Pancreas (tissue), 10 donors: ENCODE results near the gene DYNC2H1. TPM values are rescaled to one million over a fixed set of nuclear protein-coding genes. Genes with fewer than 3 reads are reported as not detected.

Source experiments
- ATAC-seq, 4 donors: fragments of 200-7000 bp; cut with Tn5 transposase; one replicate each; pipeline versions ENCODE4 v1.8.0 to v1.9.1; 2020; ENCODE audit warnings: mild to moderate bottlenecking in 4 of 4, moderate library complexity in 4 of 4
- DNase-seq, 6 donors: peaks; one replicate each; pipeline ENCODE4 v3.0.0-alpha.2; 2020
- FAIRE-seq: peaks from 2 replicates; lab custom pipeline; 2012; peaks lifted over from hg19 to GRCh38; lab: Jason Lieb, UNC
- H3K27ac ChIP-seq, 4 donors: fragments of 200-600 bp; sonication (generic); 1 replicate in 3 of 4; 2 replicates in 1 of 4; pipeline versions ENCODE4 v1.5.0 to v1.8.0; 2020
- H3K27me3 ChIP-seq, 4 donors: fragments of 200-600 bp; one replicate each; pipeline ENCODE4 v1.8.0; 2021
- H3K36me3 ChIP-seq, 3 donors: fragments of 200-600 bp; sonication (generic) in 1 of 3; one replicate each; pipeline versions ENCODE4 v1.5.0 to v1.8.0; 2020 to 2021
- H3K4me1 ChIP-seq, 3 donors: fragments of 200-600 bp; one replicate each; pipeline ENCODE4 v1.8.0; 2021
- H3K4me3 ChIP-seq, 4 donors: fragments of 200-600 bp; sonication (generic) in 2 of 4; one replicate each; pipeline versions ENCODE4 v1.5.0 to v1.8.0; 2020 to 2021
- H3K9me3 ChIP-seq, 4 donors: fragments of 200-600 bp; one replicate each; pipeline ENCODE4 v1.8.0; 2021
- CTCF ChIP-seq, 4 donors: fragments of 200-600 bp; sonication (generic) in 3 of 4; IDR thresholded peaks; one replicate each; pipeline versions ENCODE4 v1.5.0 to v1.8.0; 2021; ENCODE audit warnings: antibody characterized with exemption in 4 of 4
- WGBS, 2 donors: extraction: QIAGEN DNeasy Blood & Tissue Kit; methylation state at CpG; one replicate each; pipeline ENCODE4 v1.1.7; 2013; 5-methylcytosine and 5-hydroxymethylcytosine counted together
- intact Hi-C, 3 donors: fragments of 100-400 bp; cut with DNase I; formaldehyde crosslinking; loops; one replicate each; pipeline versions ENCODE4 v1.11.1 to v1.14.2; 2022
- polyA plus RNA-seq, 2 donors: library from polyadenylated mRNA; stranded (reverse); fragments of 200-250 nt; gene quantifications; one replicate each; pipeline ENCODE4 v1.2.3, GENCODE V29; 2013
- total RNA-seq, 6 donors: library from RNA; stranded (reverse); fragmentation: NEBNext Ultra II Directional in 4 of 6; extraction: Animal tissue kit (Norgen Biotek cat#: 25700) in 4 of 6; gene quantifications; one replicate each; pipeline versions ENCODE4 v1.2.1 to v1.2.4, GENCODE V29; 2021 to 2023
- donor health status: healthy with polysubstance abuse.
- donor health status: DM: no; HTN: no; CAD: no; lungs with moderate emphysema.
- donor health status: DM: no; HTN: no; CAD: no.
- donor health status: control.
- donor health status: control.
- donor health status: Bipolar disorder and iron deficiency.
- donor health status: DM: yes; HTN: yes; CAD: no.
- donor health status: DM: no; HTN: no; CAD: no.
- donor health status: DM: no; HTN: no; CAD: no.
- donor health status: DM: yes; HTN: yes; CAD: no.

DYNC2H1 gene
- total and polyA plus RNA-seq, 8 donors, result 6.6 to 15.2 (median 8.4) TPM

GRCh38 chr11:103491777-103492176, 382.6 kb downstream of the DYNC2H1 start:
- TF ChIP-seq CTCF (IDR thresholded peaks at IDR 0.05), result no peak
- Histone ChIP-seq H3K27me3 (no peaks in the 10 kb centered on the region), H3K36me3 (no peaks in the 10 kb centered on the region), H3K4me3 (no peak overlapping the region), H3K9me3 (no peaks in the 10 kb centered on the region), H3K27ac (no peak overlapping the region), H3K4me1 (no peaks in the 10 kb centered on the region)
- FAIRE-seq, result no peak
- WGBS, 2 donors, result 56 to 58% methylated on average over 2 of the region's 2 CpGs
- intact Hi-C loops, result no loop called here
- no peak for ATAC-seq
- DNase-seq, result no peak

- TF ChIP-seq CTCF (IDR thresholded peaks at IDR 0.05), result no peak
- Histone ChIP-seq H3K36me3 (no peaks in the 10 kb centered on the region), H3K4me3 (no peak overlapping the region), H3K27ac (no peak overlapping the region), H3K27me3 (no peaks in the 10 kb centered on the region), H3K4me1 (no peaks in the 10 kb centered on the region), H3K9me3 (no peaks in the 10 kb centered on the region)
- 52 to 71% methylated on average over 1 of the region's 1 CpG for WGBS, 2 donors
- intact Hi-C loops, result no loop called here
- DNase-seq (no peak), ATAC-seq (no peak), FAIRE-seq (no peak)
Observed at GRCh38 chr11:103494491-103494890, 385.3 kb downstream of the DYNC2H1 start.

- no peak for FAIRE-seq
- intact Hi-C loops, result no loop called here
- no peak for ATAC-seq
- H3K27me3 ChIP-seq, result no peaks in the 10 kb centered on the region
- no peaks in the 10 kb centered on the region for H3K36me3 ChIP-seq
- no peak for DNase-seq
- no peaks in the 10 kb centered on the region for H3K9me3 ChIP-seq
- H3K4me3 ChIP-seq, result no peak overlapping the region
- H3K4me1 ChIP-seq, result no peaks in the 10 kb centered on the region
- 52 to 76% methylated on average over 1 of the region's 1 CpG for WGBS, 2 donors
- no peak overlapping the region for H3K27ac ChIP-seq
- no peak for TF ChIP-seq CTCF (IDR thresholded peaks at IDR 0.05)
Observed at GRCh38 chr11:103497268-103497667, 388.0 kb downstream of the DYNC2H1 start.

- Histone ChIP-seq H3K27me3 (no peaks in the 10 kb centered on the region), H3K27ac (no peak overlapping the region), H3K36me3 (no peaks in the 10 kb centered on the region), H3K4me3 (no peak overlapping the region), H3K4me1 (no peaks in the 10 kb centered on the region), H3K9me3 (no peaks in the 10 kb centered on the region)
- TF ChIP-seq CTCF (IDR thresholded peaks at IDR 0.05), result no peak
- intact Hi-C loops, result no loop called here
- WGBS, 2 donors, result 68 to 69% methylated on average over 3 of the region's 3 CpGs
- no peak for FAIRE-seq
- no peak for DNase-seq
- ATAC-seq, result no peak
Observed at GRCh38 chr11:103499710-103500340, 390.6 kb downstream of the DYNC2H1 start.

- H3K9me3 ChIP-seq, result no peaks in the 10 kb centered on the region
- no peaks in the 10 kb centered on the region for H3K4me1 ChIP-seq
- FAIRE-seq (no peak), DNase-seq (no peak), ATAC-seq (no peak)
- H3K36me3 ChIP-seq, result no peaks in the 10 kb centered on the region
- H3K4me3 ChIP-seq, result no peak overlapping the region
- H3K27ac ChIP-seq, result no peak overlapping the region
- no peak for TF ChIP-seq CTCF (IDR thresholded peaks at IDR 0.05)
- 27 to 59% methylated on average over 1 of the region's 1 CpG for WGBS, 2 donors
- intact Hi-C loops, result no loop called here
- H3K27me3 ChIP-seq, result no peaks in the 10 kb centered on the region
Observed at GRCh38 chr11:103515283-103515682, 406.1 kb downstream of the DYNC2H1 start.
